ENCODE measurements around the gene GPA33.

GPA33 gene, protein sequence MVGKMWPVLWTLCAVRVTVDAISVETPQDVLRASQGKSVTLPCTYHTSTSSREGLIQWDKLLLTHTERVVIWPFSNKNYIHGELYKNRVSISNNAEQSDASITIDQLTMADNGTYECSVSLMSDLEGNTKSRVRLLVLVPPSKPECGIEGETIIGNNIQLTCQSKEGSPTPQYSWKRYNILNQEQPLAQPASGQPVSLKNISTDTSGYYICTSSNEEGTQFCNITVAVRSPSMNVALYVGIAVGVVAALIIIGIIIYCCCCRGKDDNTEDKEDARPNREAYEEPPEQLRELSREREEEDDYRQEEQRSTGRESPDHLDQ

DNA sequence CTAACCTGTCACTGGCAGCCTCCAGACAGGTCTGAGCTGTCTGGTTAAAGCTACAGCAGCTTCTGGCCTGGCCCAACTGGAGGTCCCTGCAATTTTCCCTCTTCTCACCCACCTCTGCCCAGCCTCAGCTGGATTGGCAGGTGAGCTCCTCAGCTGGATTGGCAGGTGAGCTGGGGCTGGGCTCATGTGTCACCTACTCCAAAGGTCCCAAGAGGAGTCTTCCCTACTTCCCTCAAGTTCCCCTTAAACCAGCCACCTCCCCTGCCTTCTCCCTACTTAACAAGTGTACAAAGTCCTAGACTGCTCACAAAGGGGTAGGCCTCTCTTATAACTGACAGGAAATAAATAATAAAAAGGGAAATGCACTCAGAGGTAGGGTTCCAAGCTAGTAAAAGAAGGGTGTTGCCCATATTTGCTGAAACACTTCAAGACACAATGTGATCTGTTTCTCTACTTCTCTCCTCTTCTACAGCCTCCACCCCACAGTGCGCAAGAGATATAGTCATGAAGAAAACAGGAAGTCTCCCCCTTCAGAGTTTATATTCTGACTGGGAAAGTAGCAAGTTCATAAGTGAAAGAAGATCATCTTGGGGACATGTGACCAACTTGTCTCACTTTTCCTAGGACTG is at the start of gene GPA33:
Gene GPA33, minus strand, starts transcription at position 64 of the 629 bp plus-strand sequence. CDS start 90 bp downstream, outside the sequence.
- DNase-seq (ENCODE audit: low spot score) = no peak

DNA sequence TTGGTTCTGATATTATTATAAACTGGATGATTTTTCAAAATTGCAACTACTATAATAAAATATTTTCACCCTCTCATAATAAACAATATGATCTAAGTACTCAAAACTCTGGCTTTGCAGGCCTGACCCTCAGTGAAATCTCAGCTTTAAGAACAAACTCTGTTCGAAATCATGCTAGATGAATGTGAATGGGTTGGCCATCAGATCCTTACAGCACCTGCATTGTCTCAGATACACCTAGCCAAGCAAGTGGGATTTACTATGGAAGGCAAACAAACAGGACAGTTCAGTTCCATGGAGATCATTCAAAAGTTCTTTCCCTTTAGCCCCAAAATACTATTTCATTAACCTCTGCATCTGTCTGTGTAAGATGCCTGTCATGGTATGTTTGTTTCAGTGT is 48.5 kb upstream of the GPA33 start:
- DNase-seq (ENCODE audit: low spot score) = no peak

DNA sequence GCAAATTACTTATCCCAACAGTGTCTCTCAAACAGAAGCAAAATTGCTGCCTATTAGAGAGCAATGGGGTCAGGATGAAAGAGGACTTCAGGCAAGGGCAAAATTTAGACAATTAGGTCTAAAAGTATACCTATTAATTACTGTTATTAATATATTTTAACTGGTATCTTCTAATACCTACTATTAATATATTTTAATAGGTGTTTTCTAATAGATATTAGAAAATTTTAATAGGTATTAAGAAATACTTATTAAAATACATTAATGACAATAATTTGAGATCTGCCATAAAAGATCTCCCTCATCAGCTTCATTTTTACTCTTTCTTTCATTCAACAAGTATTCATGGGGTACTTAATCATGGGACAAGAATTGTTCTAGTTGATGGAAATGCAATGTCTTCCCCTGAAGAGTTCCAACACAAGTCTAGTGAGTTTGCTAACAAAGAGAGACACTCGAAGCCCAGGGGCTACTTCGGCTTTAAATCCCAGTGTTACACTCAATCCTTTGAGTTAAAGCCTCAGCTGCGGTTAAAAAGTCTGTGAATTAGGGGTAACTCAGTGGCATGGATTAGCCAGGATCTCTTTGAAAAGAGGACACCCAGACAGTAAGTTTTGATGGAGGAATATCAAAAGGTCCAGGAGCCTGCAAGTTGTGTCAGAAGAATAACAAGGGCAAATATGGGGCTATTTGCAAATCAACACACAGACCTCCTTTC is 47.8 kb upstream of the GPA33 start:
- no peak for DNase-seq (ENCODE audit: low spot score)

DNA sequence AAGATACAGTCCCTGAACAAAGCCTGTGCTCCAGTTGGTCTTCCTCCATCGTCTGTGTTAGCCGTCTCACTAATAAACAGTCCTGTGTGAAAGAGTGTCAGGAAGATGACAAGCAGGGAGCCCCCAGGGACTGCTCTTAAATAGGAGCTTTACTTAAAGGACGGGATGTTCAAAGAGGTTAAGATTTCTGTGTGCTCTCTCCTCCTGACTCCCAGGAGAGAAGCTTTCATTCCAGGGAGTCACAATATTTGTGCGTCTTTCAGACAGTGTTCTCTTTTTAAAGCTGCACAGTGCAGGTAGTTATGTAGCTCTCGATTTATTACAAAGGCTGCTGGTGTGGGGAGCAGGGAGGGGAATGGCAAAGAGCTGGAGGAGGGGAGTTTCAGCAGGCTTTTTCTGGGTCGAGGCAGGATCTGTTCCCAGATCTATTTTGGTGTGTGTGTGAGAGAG is 47.2 kb upstream of the GPA33 start:
- DNase-seq (ENCODE audit: low spot score) = no peak

DNA sequence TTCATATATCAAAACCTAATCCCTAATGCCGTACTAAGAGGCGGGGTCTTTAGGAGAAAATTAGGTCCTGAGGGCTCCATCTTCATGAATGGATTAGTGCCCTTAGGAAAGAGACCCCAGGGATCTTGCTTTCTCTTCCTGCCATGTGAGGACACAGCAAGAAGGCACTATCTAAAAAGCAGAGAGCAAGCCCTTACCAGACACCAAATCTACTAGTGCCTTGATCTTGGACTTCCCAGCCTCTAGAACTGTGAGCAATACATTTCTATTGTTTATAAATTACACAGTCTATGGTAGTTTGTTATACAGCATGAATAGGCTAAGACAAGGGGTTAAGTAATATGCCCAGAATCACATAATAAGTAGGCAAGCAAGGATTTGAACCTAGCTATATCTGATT is 46.6 kb upstream of the GPA33 start:
- DNase-seq (ENCODE audit: low spot score) = no peak

DNA sequence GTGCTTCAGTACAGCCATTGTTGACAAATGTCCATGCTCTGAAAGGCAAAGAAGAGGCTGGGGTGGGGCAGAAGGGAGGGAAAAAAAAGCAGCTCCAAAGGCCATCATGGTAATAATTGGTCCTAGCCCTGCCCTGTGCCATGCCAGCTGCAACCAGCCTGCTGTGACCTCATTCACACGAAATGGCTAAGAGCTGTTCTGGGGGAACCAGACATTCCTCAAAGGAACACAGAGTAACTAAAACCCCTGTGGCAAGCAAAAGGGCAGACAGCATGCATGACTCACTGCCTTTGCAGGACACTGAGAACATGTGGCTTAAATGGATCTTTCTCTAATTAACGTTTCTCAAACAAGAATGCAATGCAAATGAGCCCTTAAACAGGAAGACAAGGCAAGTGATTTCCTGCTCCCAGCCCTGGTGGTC is 46.0 kb upstream of the GPA33 start:
- peak; percentile 94 for DNase-seq (ENCODE audit: low spot score)

DNA sequence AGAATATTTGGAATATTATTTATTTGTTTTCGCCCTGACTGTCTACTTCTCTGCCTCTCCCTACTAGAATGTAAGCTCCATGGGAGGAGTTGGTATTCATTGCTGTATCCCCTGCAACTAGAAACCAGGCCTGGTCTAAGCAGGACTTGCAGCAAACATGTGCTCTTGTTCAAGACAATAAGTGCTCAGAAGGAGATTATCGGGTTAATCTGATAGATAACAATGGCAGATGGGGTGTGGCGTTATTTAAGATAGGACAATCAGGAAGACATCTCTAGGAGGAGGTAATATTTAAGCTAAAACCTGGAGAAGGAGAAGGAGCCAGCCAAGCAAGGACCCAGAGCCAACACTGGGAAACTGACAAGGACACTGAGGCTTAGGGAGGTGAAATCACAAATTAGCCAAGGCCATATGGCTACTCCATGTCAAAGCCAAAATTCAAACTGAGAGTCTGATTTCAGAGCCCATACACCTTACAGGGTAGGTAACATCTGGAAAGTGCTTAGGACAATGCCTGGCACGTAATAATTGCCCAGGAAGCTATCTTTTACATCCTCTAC is 45.2 kb upstream of the GPA33 start:
- DNase-seq (ENCODE audit: low spot score) = no peak

DNA sequence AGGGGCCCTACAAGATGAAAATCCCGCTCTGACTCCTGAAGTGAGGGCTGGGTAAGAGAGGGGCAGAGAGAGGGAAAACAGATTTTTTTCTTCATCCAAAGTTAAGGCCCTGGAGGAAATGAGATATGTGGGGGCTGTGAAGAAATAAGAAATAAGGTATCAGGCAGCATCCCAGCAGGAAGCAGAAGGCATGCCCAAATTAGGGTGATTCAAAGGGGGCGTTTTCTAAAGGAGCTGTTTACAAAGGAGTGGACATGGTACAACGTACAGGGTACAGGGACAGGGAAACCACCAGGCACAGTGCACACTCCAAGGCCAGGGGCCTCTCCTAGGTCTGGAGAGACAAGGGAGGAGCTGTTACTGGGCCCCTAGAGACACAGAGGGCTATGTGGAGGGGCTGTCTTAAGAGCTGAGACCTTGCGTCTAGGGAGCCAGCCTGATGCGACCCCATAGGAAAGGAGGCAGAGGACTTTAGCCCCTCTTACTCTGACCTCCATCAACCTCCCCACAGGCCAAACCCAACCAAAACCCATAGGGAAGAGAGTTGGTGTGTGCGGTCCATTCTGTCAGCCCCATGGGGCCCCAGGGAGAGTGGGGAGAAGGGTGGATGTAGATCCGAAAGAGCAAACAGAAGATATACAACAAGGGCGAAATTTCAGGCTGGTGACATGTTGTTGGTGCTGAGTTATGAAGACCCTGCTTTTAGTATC is 42.3 kb upstream of the GPA33 start:
- DNase-seq (ENCODE audit: low spot score) = no peak

DNA sequence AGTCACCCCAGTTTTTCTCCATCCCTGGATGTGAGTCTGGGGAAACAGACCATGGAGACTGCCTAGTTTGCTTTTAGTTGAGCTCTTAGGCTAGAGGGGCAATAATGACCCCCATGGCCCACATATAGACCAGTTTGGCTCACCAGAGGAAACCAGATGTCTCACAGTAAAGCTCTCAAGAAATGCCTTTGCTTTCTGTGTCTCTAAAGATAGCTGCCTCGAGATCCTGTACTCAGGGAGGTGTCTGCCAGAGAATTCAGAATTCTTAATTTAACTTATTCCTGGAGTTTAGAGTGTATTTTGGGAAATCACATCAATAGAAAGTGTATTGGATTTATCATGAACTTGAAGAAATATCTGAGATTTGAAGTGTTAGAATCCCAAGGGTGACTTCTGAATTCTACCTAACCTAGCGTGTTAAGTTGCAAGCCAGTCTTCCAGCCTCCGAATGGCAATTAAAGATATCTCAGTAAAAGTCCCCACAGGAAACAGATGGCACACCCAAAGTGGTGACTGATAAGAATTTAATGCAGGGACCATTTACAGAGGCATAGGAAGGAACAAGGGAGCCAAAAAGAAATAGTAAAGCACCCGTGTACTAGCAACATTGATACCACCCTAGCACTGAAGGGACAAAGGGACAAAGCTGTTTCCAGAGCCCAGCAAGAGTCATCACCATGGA is 40.8 kb upstream of the GPA33 start:
- no peak for DNase-seq (ENCODE audit: low spot score)

DNA sequence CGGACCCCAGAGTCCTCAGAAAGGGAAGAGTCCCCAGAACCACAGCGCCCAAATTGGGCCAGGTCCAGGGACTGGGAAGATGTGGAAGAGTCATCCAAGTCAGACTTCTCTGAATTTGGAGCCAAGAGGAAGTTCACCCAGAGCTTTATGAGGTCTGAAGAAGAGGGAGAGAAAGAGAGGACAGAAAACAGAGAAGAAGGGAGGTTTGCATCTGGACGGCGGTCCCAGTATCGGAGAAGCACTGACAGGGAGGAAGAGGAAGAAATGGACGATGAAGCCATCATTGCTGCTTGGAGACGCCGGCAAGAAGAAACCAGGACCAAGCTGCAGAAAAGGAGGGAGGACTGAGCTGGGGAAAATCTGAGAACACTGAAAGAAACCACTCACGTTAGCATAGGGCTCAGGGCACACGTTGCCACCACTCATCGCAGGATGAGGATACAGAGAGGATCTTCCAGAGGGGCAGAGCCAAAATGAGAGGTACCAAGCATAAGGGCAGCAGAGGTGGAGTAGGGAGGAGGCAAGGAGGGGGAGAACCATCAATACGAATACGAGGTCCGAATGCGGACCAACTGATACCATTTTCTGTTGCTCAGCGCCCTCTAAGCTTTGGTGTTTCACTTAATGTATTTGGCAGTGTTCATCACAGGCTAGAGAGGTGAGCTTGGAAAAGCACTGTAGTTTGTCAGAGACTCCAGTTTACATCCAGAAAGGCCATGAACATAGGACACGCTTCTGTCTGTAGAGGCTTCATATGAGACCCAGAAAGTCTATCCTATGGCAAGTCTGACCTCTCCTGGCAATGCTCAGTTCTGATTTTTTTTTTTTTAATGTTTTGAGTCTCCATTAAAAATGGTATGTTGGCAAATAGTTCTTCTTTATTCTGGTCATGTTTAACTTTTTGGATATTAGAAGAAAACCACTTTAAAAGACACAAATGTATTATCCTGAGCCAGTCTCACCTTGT is 38.4 kb upstream of the GPA33 start:
- no peak for DNase-seq (ENCODE audit: low spot score)

DNA sequence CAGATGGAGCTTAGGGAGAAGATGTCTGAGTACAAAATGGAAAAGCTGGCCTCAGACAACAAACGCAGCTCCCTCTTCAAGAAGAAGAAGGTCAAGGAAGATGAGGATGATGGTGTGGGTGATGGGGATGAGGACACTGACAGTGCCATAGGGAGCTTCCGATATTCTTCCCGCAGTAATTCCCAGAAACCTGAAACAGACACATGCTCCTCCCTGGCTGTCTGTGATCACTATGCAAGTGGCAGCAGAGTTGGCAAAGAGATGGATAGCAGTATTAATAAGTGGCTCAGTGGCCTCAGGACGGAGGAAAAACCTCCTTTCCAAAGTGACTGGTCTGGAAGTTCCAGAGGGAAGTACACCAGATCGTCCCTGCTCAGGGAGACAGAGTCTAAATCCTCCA is 37.5 kb upstream of the GPA33 start:
- no peak for DNase-seq (ENCODE audit: low spot score)

DNA sequence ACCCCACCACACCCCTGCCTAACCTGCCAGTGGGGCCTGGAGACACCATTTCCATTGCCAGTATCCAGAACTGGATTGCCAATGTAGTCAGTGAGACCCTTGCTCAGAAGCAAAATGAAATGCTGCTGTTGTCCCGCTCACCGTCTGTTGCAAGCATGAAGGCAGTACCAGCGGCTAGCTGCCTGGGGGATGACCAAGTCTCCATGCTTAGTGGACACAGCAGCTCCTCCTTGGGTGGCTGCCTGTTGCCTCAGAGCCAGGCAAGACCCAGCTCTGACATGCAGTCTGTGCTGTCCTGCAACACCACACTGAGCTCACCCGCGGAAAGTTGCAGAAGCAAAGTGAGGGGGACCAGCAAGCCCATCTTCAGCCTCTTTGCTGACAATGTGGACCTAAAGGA is 37.1 kb upstream of the GPA33 start:
- DNase-seq (ENCODE audit: low spot score) = no peak

DNA sequence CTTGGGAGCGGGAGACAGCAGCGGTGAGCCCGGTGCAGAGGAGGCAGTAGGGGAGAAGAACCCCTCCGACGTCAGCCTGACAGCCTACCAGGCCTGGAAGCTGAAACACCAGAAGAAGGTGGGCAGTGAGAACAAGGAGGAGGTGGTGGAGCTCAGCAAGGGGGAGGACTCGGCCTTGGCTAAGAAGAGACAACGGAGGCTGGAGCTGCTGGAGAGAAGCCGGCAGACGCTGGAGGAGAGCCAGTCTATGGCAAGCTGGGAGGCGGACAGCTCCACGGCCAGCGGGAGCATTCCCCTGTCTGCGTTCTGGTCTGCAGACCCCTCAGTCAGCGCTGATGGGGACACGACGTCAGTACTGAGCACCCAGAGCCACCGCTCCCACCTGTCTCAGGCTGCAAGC is 36.6 kb upstream of the GPA33 start:
- no peak for DNase-seq (ENCODE audit: low spot score)

DNA sequence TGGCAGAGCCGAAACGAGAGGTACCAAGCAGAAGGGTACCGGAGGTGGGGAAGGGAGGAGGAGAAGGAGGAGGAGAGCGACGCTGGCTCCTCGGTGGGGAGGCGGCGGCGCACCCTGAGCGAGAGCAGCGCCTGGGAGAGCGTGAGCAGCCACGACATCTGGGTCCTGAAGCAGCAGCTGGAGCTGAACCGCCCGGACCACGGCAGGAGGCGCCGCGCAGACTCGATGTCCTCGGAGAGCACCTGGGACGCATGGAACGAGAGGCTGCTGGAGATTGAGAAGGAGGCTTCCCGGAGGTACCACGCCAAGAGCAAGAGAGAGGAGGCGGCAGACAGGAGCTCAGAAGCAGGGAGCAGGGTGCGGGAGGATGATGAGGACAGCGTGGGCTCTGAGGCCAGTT is 36.1 kb upstream of the GPA33 start:
- no peak for DNase-seq (ENCODE audit: low spot score)

DNA sequence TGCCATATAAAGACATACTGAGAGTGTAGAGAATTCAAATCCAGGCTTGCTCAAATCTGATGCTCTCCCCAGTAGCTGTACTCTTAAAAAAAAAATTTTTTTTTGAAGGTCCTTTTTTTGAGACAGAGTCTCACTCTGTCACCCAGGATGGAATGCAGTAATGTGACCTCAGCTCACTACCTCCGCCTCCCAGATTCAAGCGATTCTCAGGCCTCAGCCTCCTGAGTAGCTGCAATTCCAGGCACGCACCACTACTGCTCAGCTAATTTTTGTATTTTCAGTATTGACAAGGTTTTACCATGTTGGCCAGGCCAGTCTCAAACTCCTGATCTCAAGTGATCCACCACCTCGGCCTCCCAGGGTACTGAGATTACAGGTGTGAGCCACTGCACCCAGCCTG is 32.4 kb upstream of the GPA33 start:
- no peak for DNase-seq (ENCODE audit: low spot score)

DNA sequence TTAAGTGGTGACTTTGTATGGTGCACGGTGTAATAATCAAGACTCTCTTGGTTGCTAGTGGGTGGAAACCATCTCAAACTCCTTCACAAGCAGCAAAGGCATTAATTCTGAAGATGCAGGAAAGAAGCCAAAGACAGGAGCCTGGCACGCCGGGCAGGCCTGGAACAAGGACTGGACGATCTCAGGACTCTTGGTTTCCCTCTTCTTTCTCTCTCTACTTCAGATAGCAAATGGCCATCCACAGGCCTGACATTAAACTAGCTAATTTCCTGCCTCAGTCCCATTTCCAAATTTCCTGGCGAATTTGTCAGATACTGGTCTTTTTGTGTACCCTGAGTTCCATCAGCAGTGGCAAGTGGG is 31.9 kb upstream of the GPA33 start:
- no peak for DNase-seq (ENCODE audit: low spot score)

DNA sequence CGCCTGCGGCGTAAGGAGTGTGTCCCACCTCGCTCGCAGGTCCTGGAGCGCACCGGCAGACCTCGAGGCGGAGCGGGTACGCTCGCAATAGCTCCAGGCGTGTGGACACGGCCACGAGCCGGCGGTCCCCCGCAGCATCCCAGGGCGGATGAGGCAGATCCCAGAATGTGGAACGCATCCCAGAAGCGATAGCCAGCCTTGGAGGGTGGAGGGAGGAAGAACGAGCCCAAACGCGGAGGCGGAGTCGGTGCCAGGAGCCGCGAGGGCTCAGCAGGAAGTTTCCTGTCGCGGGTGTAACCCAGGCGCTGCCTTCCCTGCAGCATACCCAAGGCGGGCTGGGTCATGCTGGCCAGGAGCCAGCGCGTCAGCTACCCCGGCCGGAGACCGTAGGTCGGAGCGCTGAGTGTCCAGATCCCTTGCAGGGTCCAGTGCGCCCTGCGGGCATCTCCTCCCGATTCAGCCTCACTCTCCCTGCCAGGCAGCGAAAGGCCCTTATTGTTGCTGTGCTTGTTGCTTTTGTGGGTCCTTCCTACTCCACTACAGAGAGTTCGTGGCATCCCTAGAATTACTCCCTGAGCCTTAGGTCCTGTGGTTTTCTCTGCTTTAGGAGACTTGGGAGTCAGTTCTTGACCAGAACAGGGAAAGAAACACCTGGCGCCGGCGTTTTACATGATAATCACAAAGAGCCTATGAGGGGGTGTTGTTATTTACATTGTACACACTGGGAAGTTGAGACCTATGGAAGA is 31.4 kb upstream of the GPA33 start:
- DNase-seq (ENCODE audit: low spot score) = peak; percentile 36

DNA sequence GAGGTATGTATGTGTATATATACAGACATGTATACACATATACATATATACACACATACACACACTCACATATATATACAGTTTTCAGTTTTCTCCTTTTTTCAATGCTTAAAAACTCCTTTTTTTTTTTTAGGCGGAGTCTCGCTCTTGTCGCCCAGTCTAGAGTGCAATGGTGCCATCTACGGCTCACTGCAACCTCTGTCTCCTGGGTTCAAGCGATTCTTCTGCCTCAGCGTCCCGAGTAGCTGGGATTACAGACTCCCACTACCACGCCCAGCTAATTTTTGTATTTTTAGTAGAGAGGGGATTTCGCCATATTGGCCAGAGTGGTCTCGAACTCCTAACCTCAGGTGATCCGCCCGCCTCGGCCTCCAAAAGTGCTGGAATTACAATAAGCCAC is 30.7 kb upstream of the GPA33 start:
- DNase-seq (ENCODE audit: low spot score) = no peak

DNA sequence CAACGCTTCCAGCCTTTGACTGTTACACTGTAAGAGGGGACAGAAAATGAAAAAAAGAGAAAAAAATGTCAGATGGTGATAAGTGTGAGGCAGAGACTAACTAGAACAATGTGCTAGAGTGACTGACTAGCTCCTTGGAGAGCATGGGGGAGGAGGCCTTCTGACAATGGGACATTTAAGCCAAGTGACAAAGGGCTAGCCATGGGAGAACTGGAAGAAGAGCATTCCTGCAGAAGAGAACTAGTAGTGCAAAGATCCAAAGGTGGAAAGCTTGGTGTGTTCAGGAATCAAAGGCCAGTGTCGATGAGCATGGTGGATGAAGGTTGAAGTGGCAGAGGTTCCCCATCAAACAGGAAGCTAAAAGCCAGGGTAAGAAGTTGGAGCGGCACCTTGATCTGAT is 29.5 kb upstream of the GPA33 start:
- no peak for DNase-seq (ENCODE audit: low spot score)

DNA sequence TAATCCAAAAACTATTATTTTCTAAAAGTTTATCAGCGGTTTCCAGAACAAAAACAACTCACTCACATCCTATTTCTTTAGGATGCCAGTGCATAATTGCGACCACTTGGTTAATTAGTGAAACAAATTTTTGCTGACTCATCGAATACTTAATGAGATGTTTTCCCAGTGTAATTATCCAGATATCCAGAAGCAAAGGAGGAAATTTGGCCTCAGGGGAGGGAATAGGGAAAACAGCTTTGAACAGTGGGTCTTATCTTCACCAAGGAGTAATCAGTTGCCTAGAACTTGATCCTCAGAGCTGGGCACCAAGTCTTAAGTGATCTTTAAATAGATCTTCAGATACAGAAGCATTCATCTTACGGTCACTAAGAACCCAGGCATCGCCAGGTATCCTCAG is 28.0 kb upstream of the GPA33 start:
- no peak for DNase-seq (ENCODE audit: low spot score)
